CD8-positive, alpha-beta memory T cell (primary cell): ENCODE measurements around the gene MSMB. TPM values are rescaled to one million over a fixed set of nuclear protein-coding genes. Genes with fewer than 3 reads are reported as not detected.

Experiments
- CTCF ChIA-PET: fragments of 350-600 bp; sonication (Branson Sonifier 250); formaldehyde crosslinking; loops from one replicate; lab custom pipeline; 2021; ENCODE audit warnings: antibody characterized with exemption; lab: Charles Lee
- POLR2A ChIA-PET: fragments of 350-600 bp; sonication (Branson Sonifier 250); formaldehyde crosslinking; loops from one replicate; lab custom pipeline; 2021; ENCODE audit warnings: antibody characterized with exemption; lab: Charles Lee
- DNase-seq, 5 donors: peaks; one replicate each; pipeline versions ENCODE4 v3.0.0 to v3.0.0-alpha.2; 2020 to 2022; ENCODE audit warnings: mixed read lengths in 1 of 5
- H3K27ac ChIP-seq: one replicate; pipeline ENCODE4 v1.7.0; 2013; ENCODE audit warnings: low read depth, mild to moderate bottlenecking, low read length, moderate library complexity
- H3K27me3 ChIP-seq: 2 replicates; pipeline ENCODE4 v1.7.0; 2013; ENCODE audit warnings: low read length, mild to moderate bottlenecking; ENCODE audit not compliant: insufficient read depth, poor library complexity, severe bottlenecking
- H3K36me3 ChIP-seq: 2 replicates; pipeline ENCODE4 v1.7.0; 2013; ENCODE audit warnings: mild to moderate bottlenecking, low read length, moderate library complexity; ENCODE audit not compliant: insufficient read depth
- H3K4me1 ChIP-seq: 2 replicates; pipeline ENCODE4 v1.7.0; 2013; ENCODE audit warnings: mild to moderate bottlenecking, low read length, moderate library complexity; ENCODE audit not compliant: insufficient read depth
- H3K4me3 ChIP-seq: 2 replicates; pipeline ENCODE4 v1.7.0; 2013; ENCODE audit warnings: mild to moderate bottlenecking, low read length
- H3K9me3 ChIP-seq: 2 replicates; pipeline ENCODE4 v1.7.0; 2013; ENCODE audit warnings: mild to moderate bottlenecking, low read length
- H3K27ac Mint-ChIP-seq, 8 donors: one replicate each; pipeline ENCODE4 v1.8.0; 2020 to 2021; ENCODE audit warnings: mixed read lengths in 8 of 8, mild to moderate bottlenecking in 6 of 8, inconsistent platforms in 3 of 8, moderate library complexity in 3 of 8
- H3K27me3 Mint-ChIP-seq, 2 donors: one replicate each; pipeline ENCODE4 v1.8.0; 2020 to 2021; ENCODE audit warnings: mixed read lengths in 2 of 2, mild to moderate bottlenecking in 1 of 2, moderate library complexity in 1 of 2
- H3K36me3 Mint-ChIP-seq, 3 donors: one replicate each; pipeline ENCODE4 v1.8.0; 2020 to 2021; ENCODE audit warnings: mixed read lengths in 3 of 3, inconsistent platforms in 1 of 3, mild to moderate bottlenecking in 1 of 3
- H3K4me1 Mint-ChIP-seq, 3 donors: one replicate each; pipeline ENCODE4 v1.8.0; 2020 to 2021; ENCODE audit warnings: mixed read lengths in 3 of 3, inconsistent platforms in 1 of 3, mild to moderate bottlenecking in 1 of 3
- H3K4me3 Mint-ChIP-seq, 7 donors: one replicate each; pipeline ENCODE4 v1.8.0; 2020 to 2021; ENCODE audit warnings: mixed read lengths in 7 of 7, mild to moderate bottlenecking in 6 of 7, moderate library complexity in 4 of 7, inconsistent platforms in 2 of 7
- H3K9me3 Mint-ChIP-seq, 5 donors: one replicate each; pipeline ENCODE4 v1.8.0; 2020 to 2022; ENCODE audit warnings: mixed read lengths in 5 of 5, mild to moderate bottlenecking in 3 of 5, moderate library complexity in 2 of 5, inconsistent platforms in 1 of 5
- polyA plus RNA-seq: library from polyadenylated mRNA; unstranded; fragments of 300-500 nt; fragmentation: Illumina TruSeq; gene quantifications from one replicate; pipeline ENCODE4 v1.2.3, GENCODE V29; 2021
- total RNA-seq, 2 experiments: library from RNA; stranded (reverse); gene quantifications; one replicate each; pipeline ENCODE4 v1.2.3, GENCODE V29; 2021

Gene MSMB
- total and polyA plus RNA-seq, 3 experiments from 2014 or later, result not detected

GRCh38 chr10:46035923-46036849 lies 9.9 kb downstream of the MSMB start:
- H3K9me3 Mint-ChIP-seq, result no peaks in the 10 kb centered on the region
- Histone ChIP-seq H3K27ac (no peak overlapping the region), H3K4me1 (no peaks in the 10 kb centered on the region), H3K27me3 (no peaks in the 10 kb centered on the region), H3K36me3 (no peaks in the 10 kb centered on the region), H3K4me3 (no peak overlapping the region), H3K9me3 (no peaks in the 10 kb centered on the region)
- H3K36me3 Mint-ChIP-seq, result no peaks in the 10 kb centered on the region
- no peak overlapping the region for H3K27ac Mint-ChIP-seq
- peaks cover 0 to 3% (median 3%) of the 10 kb centered on the region in 3 donors for H3K4me1 Mint-ChIP-seq
- no peak for DNase-seq
- ChIA-PET CTCF (no interaction called here), POLR2A (no interaction called here)
- no peak overlapping the region for H3K4me3 Mint-ChIP-seq
- peaks cover 0 to 19% of the 10 kb centered on the region in 2 donors for H3K27me3 Mint-ChIP-seq

GRCh38 chr10:46033602-46034011 lies 12.5 kb downstream of the MSMB start:
- H3K9me3 ChIP-seq, result no peaks in the 10 kb centered on the region
- H3K4me3 Mint-ChIP-seq, result no peak overlapping the region
- H3K27ac Mint-ChIP-seq, result no peak overlapping the region
- no peak overlapping the region for H3K4me3 ChIP-seq
- H3K27me3 Mint-ChIP-seq, result peaks cover 0 to 16% of the 10 kb centered on the region in 2 donors
- H3K4me1 Mint-ChIP-seq, result peaks cover 18 to 23% (median 23%) of the 10 kb centered on the region in 3 donors
- peaks cover 14% of the 10 kb centered on the region for H3K4me1 ChIP-seq
- CTCF ChIA-PET, result no interaction called here
- no peaks in the 10 kb centered on the region for H3K9me3 Mint-ChIP-seq
- H3K36me3 ChIP-seq, result no peaks in the 10 kb centered on the region
- peaks cover 0 to 8% (median 0%) of the 10 kb centered on the region in 3 donors for H3K36me3 Mint-ChIP-seq
- H3K27ac ChIP-seq, result no peak overlapping the region
- POLR2A ChIA-PET, result no interaction called here
- DNase-seq, result no peak
- H3K27me3 ChIP-seq, result no peaks in the 10 kb centered on the region

GRCh38 chr10:46031648-46032532 lies 14.2 kb downstream of the MSMB start:
- H3K36me3 Mint-ChIP-seq, result peaks cover 0 to 16% (median 2%) of the 10 kb centered on the region in 3 donors
- Histone ChIP-seq H3K4me3 (no peak overlapping the region), H3K36me3 (no peaks in the 10 kb centered on the region), H3K27ac (peak overlapping the region; percentile 41), H3K9me3 (no peaks in the 10 kb centered on the region), H3K27me3 (no peaks in the 10 kb centered on the region), H3K4me1 (peaks cover 30% of the 10 kb centered on the region)
- H3K4me1 Mint-ChIP-seq, result peaks cover 34 to 40% (median 38%) of the 10 kb centered on the region in 3 donors
- peaks cover 0 to 13% of the 10 kb centered on the region in 2 donors for H3K27me3 Mint-ChIP-seq
- no peak for DNase-seq
- peak overlapping the region in 4 of 8 donors; percentile 17 to 73 (median 44) for H3K27ac Mint-ChIP-seq
- peak overlapping the region in 6 of 7 donors; percentile 3 to 74 (median 56) for H3K4me3 Mint-ChIP-seq
- no peaks in the 10 kb centered on the region for H3K9me3 Mint-ChIP-seq
- POLR2A ChIA-PET, result interaction anchor here (0.7 kb wide), 1 partner anchor 48 kb away, joined by 3 read pairs; no protein-coding TSS in a partner anchor
- CTCF ChIA-PET, result interaction anchor here (0.7 to 1.4 kb wide), 2 partner anchors 10 to 60 kb away, joined by 3 read pairs; no protein-coding TSS in a partner anchor

- H3K9me3 ChIP-seq, result no peaks in the 10 kb centered on the region
- Mint-ChIP-seq H3K9me3 (no peaks in the 10 kb centered on the region), H3K27ac (peak within 1 kb of the TSS; percentile 85 to 99 (median 96)), H3K4me1 (peaks cover 48 to 55% (median 54%) of the 10 kb centered on the region in 3 donors), H3K4me3 (peak within 1 kb of the TSS; percentile 89 to 99 (median 97)), H3K27me3 (peaks cover 0 to 4% of the 10 kb centered on the region in 2 donors), H3K36me3 (peaks cover 0 to 25% (median 4%) of the 10 kb centered on the region in 3 donors)
- CTCF ChIA-PET, result interaction anchor here (1.6 to 2.2 kb wide), 3 partner anchors 11 to 21 kb away, joined by 5 to 6 read pairs (median 6); no protein-coding TSS in a partner anchor
- H3K27me3 ChIP-seq, result no peaks in the 10 kb centered on the region
- no peaks in the 10 kb centered on the region for H3K36me3 ChIP-seq
- DNase-seq, result peak; percentile 93 to 99 (median 97)
- H3K4me1 ChIP-seq, result peaks cover 45% of the 10 kb centered on the region
- peak within 1 kb of the TSS; percentile 76 for H3K4me3 ChIP-seq
- POLR2A ChIA-PET, result no interaction called here
- H3K27ac ChIP-seq, result peak within 1 kb of the TSS; percentile 86
Measured at GRCh38 chr10:46030091-46030937, 15.8 kb downstream of the MSMB start, which contains the start of gene NCOA4. Gene NCOA4, minus strand, starts transcription at chr10:46030623. Its CDS starts 13,943 bp downstream, at chr10:46016680.

- DNase-seq, result no peak
- Histone ChIP-seq H3K9me3 (no peaks in the 10 kb centered on the region), H3K36me3 (no peaks in the 10 kb centered on the region), H3K4me3 (peak overlapping the region; percentile 76), H3K27me3 (no peaks in the 10 kb centered on the region), H3K27ac (peak overlapping the region; percentile 86), H3K4me1 (peaks cover 52% of the 10 kb centered on the region)
- no peaks in the 10 kb centered on the region for H3K9me3 Mint-ChIP-seq
- ChIA-PET POLR2A (no interaction called here), CTCF (interaction anchor here (0.8 to 2.2 kb wide), 7 partner anchors 10 to 200 kb away, joined by 3 to 6 read pairs (median 3); no protein-coding TSS in a partner anchor)
- no peaks in the 10 kb centered on the region for H3K27me3 Mint-ChIP-seq
- peaks cover 0 to 25% (median 4%) of the 10 kb centered on the region in 3 donors for H3K36me3 Mint-ChIP-seq
- peaks cover 56 to 63% (median 62%) of the 10 kb centered on the region in 3 donors for H3K4me1 Mint-ChIP-seq
- peak overlapping the region; percentile 85 to 99 (median 96) for H3K27ac Mint-ChIP-seq
- peak overlapping the region; percentile 89 to 99 (median 97) for H3K4me3 Mint-ChIP-seq
Measured at GRCh38 chr10:46029461-46030030, 16.5 kb downstream of the MSMB start.

GRCh38 chr10:46028584-46029460 lies 17.2 kb downstream of the MSMB start:
- Mint-ChIP-seq H3K4me1 (peaks cover 63 to 70% (median 69%) of the 10 kb centered on the region in 3 donors), H3K36me3 (peaks cover 0 to 25% (median 4%) of the 10 kb centered on the region in 3 donors), H3K27me3 (no peaks in the 10 kb centered on the region), H3K9me3 (no peaks in the 10 kb centered on the region), H3K27ac (peak overlapping the region; percentile 85 to 99 (median 96)), H3K4me3 (peak overlapping the region; percentile 89 to 99 (median 97))
- POLR2A ChIA-PET, result no interaction called here
- peak in 2 of 5 donors; percentile 45 to 46 for DNase-seq
- H3K4me3 ChIP-seq, result peak overlapping the region; percentile 76
- peaks cover 59% of the 10 kb centered on the region for H3K4me1 ChIP-seq
- H3K36me3 ChIP-seq, result no peaks in the 10 kb centered on the region
- no peaks in the 10 kb centered on the region for H3K9me3 ChIP-seq
- peak overlapping the region; percentile 86 for H3K27ac ChIP-seq
- H3K27me3 ChIP-seq, result no peaks in the 10 kb centered on the region
- CTCF ChIA-PET, result interaction anchor here (0.8 to 2.2 kb wide), 8 partner anchors 9 to 200 kb away, joined by 3 to 6 read pairs (median 3); no protein-coding TSS in a partner anchor
